C4-2B (cell line): ENCODE measurements around the gene SEMG1.
A peak's percentile ranks its signal among the peaks of the same experiment; 100 is the strongest.

Source experiments
- H3K27ac ChIP-seq: fragments of 450-650 bp; 2 replicates; pipeline ENCODE4 v1.5.1; 2017
- CTCF ChIP-seq: fragments of 450-650 bp; conservative IDR thresholded peaks from 2 replicates; pipeline ENCODE4 v1.5.1; 2017; ENCODE audit warnings: mild to moderate bottlenecking
- ZFX ChIP-seq: fragments of 450-650 bp; IDR thresholded peaks from 2 replicates; pipeline ENCODE4 v1.6.1; 2017

The SEMG1 gene

GRCh38 chr20:45221076-45221475, 14.2 kb downstream of the SEMG1 start, which contains the start of gene SEMG2:
Gene SEMG2 (plus strand): TSS chr20:45221373. CDS start chr20:45221390, 17 bp downstream.
- H3K27ac ChIP-seq = peak within 1 kb of the TSS; percentile 98
- TF ChIP-seq CTCF (no peak), ZFX (no peak)

- no peak overlapping the region for H3K27ac ChIP-seq
- no peak for TF ChIP-seq CTCF
Measured at GRCh38 chr20:45223136-45223535, 16.3 kb downstream of the SEMG1 start.

GRCh38 chr20:45226287-45226686, 19.5 kb downstream of the SEMG1 start:
- no peak overlapping the region for H3K27ac ChIP-seq
- no peak for TF ChIP-seq ZFX
- no peak for TF ChIP-seq CTCF

GRCh38 chr20:45229264-45230056, 22.6 kb downstream of the SEMG1 start:
- TF ChIP-seq ZFX (no peak), CTCF (peak; percentile 85)

GRCh38 chr20:45230631-45231030, 23.8 kb downstream of the SEMG1 start:
- no peak for TF ChIP-seq CTCF
- no peak for TF ChIP-seq ZFX
- no peak overlapping the region for H3K27ac ChIP-seq

More at GRCh38 chr20:45229264-45230056, 22.6 kb downstream of the SEMG1 start:
- no peak overlapping the region for H3K27ac ChIP-seq

GRCh38 chr20:45235995-45236394, 29.2 kb downstream of the SEMG1 start:
- H3K27ac ChIP-seq = peak overlapping the region; percentile 67
- TF ChIP-seq ZFX (no peak), CTCF (peak; percentile 92)

GRCh38 chr20:45238139-45238538, 31.3 kb downstream of the SEMG1 start:
- no peak overlapping the region for H3K27ac ChIP-seq
- TF ChIP-seq CTCF = no peak
